HG03159 (cell line): ENCODE results near the gene RASSF4.

Experiments used
- ATAC-seq: cut with Tn5 transposase; IDR thresholded peaks from one replicate; pipeline ENCODE4 v1.9.1; 2021; ENCODE audit warnings: mild to moderate bottlenecking, moderate library complexity; ENCODE audit not compliant: unreplicated experiment

Gene RASSF4

DNA sequence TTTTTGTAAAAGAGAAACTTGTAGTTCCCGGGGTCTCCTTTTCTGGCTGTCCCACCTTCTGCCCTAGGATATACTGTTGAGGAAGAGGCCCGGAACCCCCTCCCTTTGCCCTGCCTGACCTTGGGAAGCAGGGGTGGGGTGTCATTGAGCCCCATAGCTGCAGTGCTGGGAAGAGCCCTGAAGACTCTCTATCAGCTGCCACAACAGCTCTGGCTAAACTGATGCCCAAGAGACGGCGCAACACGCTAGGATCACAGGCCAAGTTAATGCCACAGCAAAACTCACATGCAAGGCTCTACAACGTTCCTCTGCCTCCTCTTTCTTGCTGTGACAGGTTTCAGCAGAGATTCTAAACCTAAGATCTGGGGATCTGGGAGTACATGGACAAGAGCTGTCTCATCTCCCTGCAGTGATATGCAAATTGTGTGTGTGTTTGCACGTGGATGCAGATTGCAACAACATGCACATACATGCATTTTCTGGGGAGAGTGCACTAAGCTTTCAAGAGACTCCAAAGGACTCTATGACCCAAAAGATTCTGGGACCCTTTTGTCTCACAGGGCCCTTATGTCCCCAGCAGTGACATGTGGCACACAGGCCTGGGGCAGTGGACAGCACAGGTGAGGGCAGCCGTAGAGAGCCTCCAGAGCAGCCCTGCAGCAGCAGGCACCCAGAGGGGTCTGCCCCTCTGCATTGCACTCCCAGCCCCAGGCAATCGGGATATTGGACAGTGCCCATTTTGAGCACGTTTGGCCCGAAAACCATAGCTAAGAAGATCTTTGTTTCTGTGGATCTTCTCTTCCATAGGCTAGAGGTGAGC lies 2.5 kb downstream of the RASSF4 start:
- no peak for ATAC-seq

GRCh38 chr10:44962870-44963738 lies 3.5 kb downstream of the RASSF4 start:
- no peak for ATAC-seq

GRCh38 chr10:44963772-44964633 lies 4.4 kb downstream of the RASSF4 start:
- no peak for ATAC-seq

DNA sequence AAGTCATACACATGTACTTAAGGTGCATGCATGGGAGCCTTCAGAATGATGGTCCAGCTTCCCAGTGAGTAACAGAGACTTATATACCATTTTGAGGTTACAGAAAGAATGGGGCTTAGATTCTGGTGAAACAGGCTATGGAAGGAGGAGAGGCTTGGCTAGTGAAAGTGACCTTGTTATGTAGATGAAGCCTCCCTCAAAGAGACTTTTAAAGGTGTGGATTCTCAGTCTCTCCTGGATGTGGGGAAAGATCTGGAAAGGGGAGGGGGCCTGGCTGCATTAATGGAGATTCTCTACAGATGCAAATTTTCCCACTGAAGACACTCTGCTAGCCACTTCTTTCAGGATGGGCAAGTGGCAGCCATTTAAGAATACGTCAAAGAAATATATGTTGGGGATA lies 5.5 kb downstream of the RASSF4 start:
- ATAC-seq: no peak

- peak; percentile 39 for ATAC-seq
Observed at GRCh38 chr10:44965651-44966097, 6.1 kb downstream of the RASSF4 start.

- ATAC-seq: peak; percentile 32
Observed at GRCh38 chr10:44966129-44966815, 6.7 kb downstream of the RASSF4 start.

DNA sequence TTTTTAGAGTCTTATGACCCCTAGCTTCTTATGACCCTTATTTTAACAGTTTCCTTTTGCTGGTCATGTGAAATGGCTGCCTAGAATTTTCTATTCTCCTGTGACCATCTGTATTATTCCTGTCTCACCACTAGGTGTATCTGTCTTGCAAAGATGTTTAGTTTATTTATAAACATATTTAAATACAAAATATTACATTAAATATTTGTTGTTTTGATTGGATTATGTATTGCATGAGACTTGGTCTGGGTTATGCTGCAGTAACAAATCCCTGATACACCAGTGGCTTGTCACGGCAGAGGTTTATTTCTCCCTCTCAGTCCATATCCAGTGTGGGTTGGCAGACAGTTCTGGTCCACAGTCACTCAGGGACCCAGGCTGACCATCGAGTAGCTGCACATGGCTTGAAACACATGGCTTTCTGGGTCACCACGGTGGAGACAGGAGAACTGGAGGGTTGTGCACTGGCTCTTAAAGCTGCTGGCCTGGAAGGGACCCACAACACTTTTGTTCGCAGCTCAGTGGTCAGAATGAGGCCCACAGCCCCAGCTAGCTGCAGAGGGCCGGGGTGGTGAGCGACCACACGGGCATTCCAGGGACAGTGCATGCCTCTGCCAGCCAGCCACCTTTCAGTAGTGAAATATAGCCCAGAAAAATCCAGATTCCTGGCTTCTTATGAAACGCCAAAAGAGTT lies 7.4 kb downstream of the RASSF4 start:
- no peak for ATAC-seq

GRCh38 chr10:44967616-44968015 lies 8.0 kb downstream of the RASSF4 start:
- no peak for ATAC-seq

GRCh38 chr10:44968091-44968490 lies 8.5 kb downstream of the RASSF4 start:
- no peak for ATAC-seq

DNA sequence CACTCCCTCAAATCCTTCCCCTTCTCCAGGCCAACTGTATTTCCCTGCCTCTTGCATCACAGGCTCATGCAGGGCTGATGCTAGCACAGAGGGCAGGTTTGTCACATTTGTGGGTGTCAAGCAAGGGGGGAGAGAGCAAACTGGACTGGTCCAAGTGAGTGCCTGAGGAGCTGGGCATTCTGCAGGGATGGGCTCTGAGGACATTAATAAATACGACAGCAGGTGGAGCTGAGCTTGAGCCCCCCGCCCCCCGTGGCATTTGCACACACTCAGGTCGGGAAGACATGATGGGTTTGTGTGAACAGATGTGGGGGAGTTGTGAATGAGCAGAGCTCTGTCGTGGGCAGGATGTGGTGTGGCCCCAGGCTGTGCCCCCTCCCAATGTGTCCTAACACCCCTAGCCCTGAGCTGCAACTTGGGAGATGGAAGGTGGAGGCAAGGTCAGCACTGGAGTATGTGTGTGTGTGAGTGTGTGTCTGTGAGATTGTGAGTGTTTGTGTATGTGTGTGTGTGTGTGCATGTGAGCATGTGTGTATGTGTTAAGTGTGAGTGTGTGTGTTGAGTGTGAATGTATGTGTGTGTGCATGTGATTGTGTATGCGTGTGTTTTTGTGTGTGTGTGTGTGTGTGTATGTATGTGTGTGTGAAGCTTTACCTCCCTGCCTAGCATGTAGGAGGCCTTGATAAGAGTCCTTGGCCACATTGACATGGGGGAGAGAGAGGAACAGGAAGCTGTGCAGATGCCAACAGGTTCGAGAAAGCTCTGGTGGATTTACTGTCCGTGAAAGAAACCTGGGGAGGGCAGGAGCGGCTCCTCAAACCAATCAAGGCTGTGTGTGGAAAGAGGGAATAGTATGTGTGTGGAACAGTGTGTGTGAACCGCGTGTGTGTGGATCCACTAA lies 9.1 kb downstream of the RASSF4 start:
- no peak for ATAC-seq

GRCh38 chr10:44969854-44970253 lies 10.3 kb downstream of the RASSF4 start:
- ATAC-seq: no peak

DNA sequence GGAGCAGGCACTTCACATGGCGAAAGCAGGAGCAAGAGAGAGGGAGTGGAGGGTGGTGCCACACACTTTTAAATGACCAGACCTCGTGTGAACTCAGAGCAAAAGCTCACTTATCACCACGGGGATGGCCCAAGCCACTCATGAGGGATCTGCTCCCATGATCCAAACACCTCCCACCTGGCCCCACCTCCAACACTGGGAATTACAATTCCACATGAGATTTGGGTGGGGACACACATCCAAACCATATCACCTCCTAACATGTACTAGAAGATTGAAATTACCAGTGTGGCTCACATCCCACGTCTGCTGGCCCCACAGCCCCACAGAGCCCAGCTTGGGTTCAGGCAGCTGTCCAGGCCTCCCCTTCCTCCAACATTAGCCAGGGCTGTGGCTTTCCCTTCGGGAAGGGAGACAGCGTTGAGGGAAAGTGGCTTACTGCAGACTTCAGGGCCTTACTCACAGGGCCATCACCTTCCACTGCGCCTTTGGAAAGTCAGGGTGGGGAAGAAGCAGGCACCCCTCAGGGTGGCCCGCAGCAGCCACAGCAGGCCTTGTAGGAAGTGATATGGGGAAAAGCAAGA lies 11.3 kb downstream of the RASSF4 start:
- no peak for ATAC-seq

GRCh38 chr10:44971434-44971833 lies 11.8 kb downstream of the RASSF4 start:
- no peak for ATAC-seq

- no peak for ATAC-seq
Observed at GRCh38 chr10:44971935-44972757, 12.5 kb downstream of the RASSF4 start.

DNA sequence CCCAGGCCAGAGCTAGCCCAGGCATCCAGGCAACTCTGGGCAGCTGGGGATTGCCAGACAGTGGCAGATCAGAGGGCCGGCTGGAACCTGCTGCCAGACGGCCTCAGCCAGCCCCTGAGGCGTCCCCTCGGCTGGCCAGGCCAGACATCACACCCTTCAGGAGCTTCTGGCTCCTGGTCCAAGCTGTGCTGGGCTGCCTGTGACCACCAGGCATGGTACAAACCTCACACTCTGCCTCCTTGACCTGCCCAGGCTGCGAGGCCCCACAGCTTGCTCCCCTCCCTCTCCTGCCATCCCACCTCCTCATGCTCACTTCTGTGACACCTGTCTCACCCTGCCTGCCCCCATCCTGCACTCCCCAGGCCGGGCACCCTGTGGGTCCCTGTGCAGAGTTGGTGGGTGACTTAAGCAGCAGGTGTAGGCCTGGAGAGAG lies 13.3 kb downstream of the RASSF4 start:
- ATAC-seq: no peak

GRCh38 chr10:44973323-44974081 lies 13.9 kb downstream of the RASSF4 start:
- ATAC-seq: no peak
